Prostate gland (tissue), 2 donors: ENCODE data around the gene OLIG3. TPM values are rescaled to one million over a fixed set of nuclear protein-coding genes. Genes with fewer than 3 reads are reported as not detected.

ENCODE experiments used
- DNase-seq: peaks from one replicate; pipeline ENCODE4 v3.0.0-alpha.2; 2019; ENCODE audit warnings: low spot score
- H3K27ac ChIP-seq, 2 donors: fragments of 200-600 bp; sonication (generic); 2 replicates each; pipeline ENCODE4 v1.5.1; 2017 to 2019
- H3K27me3 ChIP-seq: fragments of 200-600 bp; sonication (generic); replicated peaks from 2 replicates; pipeline ENCODE4 v1.5.1; 2019; ENCODE audit not compliant: insufficient read depth
- H3K36me3 ChIP-seq, 2 donors: fragments of 200-600 bp; sonication (generic); 1 replicate in 1 of 2; 2 replicates in 1 of 2; pipeline versions ENCODE4 v1.5.1 to v1.8.1; 2017 to 2019
- H3K4me1 ChIP-seq: fragments of 200-600 bp; sonication (generic); replicated peaks from 2 replicates; pipeline ENCODE4 v1.5.1; 2019
- H3K4me3 ChIP-seq, 2 donors: fragments of 200-600 bp; sonication (generic); 2 replicates each; pipeline ENCODE4 v1.5.1; 2017 to 2019
- H3K9me3 ChIP-seq: fragments of 200-600 bp; sonication (generic); 2 replicates; pipeline ENCODE4 v1.5.1; 2017
- CTCF ChIP-seq, 4 experiments: fragments of 200-600 bp in 2 of 4; fragments of 450-650 bp in 2 of 4; sonication (generic) in 2 of 4; IDR thresholded peaks; 1 replicate in 3 of 4; 2 replicates in 1 of 4; pipeline ENCODE4 v1.5.1; 2016 to 2019; ENCODE audit warnings: antibody characterized with exemption in 4 of 4, mild to moderate bottlenecking in 2 of 4, moderate library complexity in 2 of 4
- POLR2A ChIP-seq: fragments of 450-650 bp; IDR thresholded peaks from one replicate; pipeline ENCODE4 v1.6.1; 2016; ENCODE audit warnings: antibody characterized with exemption, mild to moderate bottlenecking
- POLR2AphosphoS5 ChIP-seq: sonication (generic); formaldehyde crosslinking; IDR thresholded peaks from one replicate; pipeline ENCODE4 v1.6.1; 2017; ENCODE audit warnings: antibody characterized with exemption
- WGBS: methylation state at CpG from one replicate; pipeline ENCODE4 v1.1.5; 2018; 5-methylcytosine and 5-hydroxymethylcytosine counted together
- intact Hi-C: fragments of 100-400 bp; cut with DNase I; formaldehyde crosslinking; loops from one replicate; pipeline ENCODE4 v1.14.2; 2022
- total RNA-seq, 2 donors: library from RNA; depleted of rRNA; stranded (reverse); fragments of >200 nt; gene quantifications; one replicate each; pipeline ENCODE4 v1.1.0, GENCODE V29; 2016

OLIG3 gene
- total RNA-seq, 2 donors from 2014 or later = not detected

GRCh38 chr6:137512757-137513605 is 18.8 kb upstream of the OLIG3 start:
- no peak for DNase-seq
- H3K9me3 ChIP-seq = no peaks in the 10 kb centered on the region
- H3K27ac ChIP-seq = no peak overlapping the region
- no peaks in the 10 kb centered on the region for H3K36me3 ChIP-seq
- H3K4me3 ChIP-seq = no peak overlapping the region
- intact Hi-C loops = no loop called here
- peaks cover 17% of the 10 kb centered on the region for H3K27me3 ChIP-seq
- WGBS = 25% methylated on average over 14 of the region's 14 CpGs
- no peak for TF ChIP-seq CTCF (IDR thresholded peaks at IDR 0.05)
- TF ChIP-seq POLR2AphosphoS5 = no peak
- TF ChIP-seq POLR2A = no peak
- no peaks in the 10 kb centered on the region for H3K4me1 ChIP-seq

- TF ChIP-seq POLR2A = no peak
- no peak for TF ChIP-seq POLR2AphosphoS5
- no peak for TF ChIP-seq CTCF (IDR thresholded peaks at IDR 0.05)
- intact Hi-C loops = no loop called here
- Histone ChIP-seq H3K27ac (no peak overlapping the region), H3K4me1 (no peaks in the 10 kb centered on the region), H3K4me3 (no peak overlapping the region), H3K27me3 (peaks cover 17% of the 10 kb centered on the region), H3K9me3 (no peaks in the 10 kb centered on the region), H3K36me3 (no peaks in the 10 kb centered on the region)
- no peak for DNase-seq
- 83% methylated on average over 2 of the region's 2 CpGs for WGBS
These were observed 16.7 kb upstream of the OLIG3 start for GRCh38 chr6:137510923-137511322.

GRCh38 chr6:137498481-137499190 is 4.4 kb upstream of the OLIG3 start:
- Histone ChIP-seq H3K9me3 (no peaks in the 10 kb centered on the region), H3K4me3 (no peak overlapping the region), H3K27me3 (peaks cover 44% of the 10 kb centered on the region), H3K36me3 (no peaks in the 10 kb centered on the region), H3K27ac (no peak overlapping the region), H3K4me1 (peaks cover 4% of the 10 kb centered on the region)
- DNase-seq = no peak
- intact Hi-C loops = no loop called here
- WGBS = 20% methylated on average over 11 of the region's 11 CpGs
- TF ChIP-seq POLR2A = no peak
- no peak for TF ChIP-seq POLR2AphosphoS5
- no peak for TF ChIP-seq CTCF (IDR thresholded peaks at IDR 0.05)

GRCh38 chr6:137497721-137498463 is 3.7 kb upstream of the OLIG3 start:
- Histone ChIP-seq H3K27me3 (peaks cover 52% of the 10 kb centered on the region), H3K27ac (no peak overlapping the region), H3K4me1 (peaks cover 4% of the 10 kb centered on the region), H3K4me3 (no peak overlapping the region), H3K36me3 (no peaks in the 10 kb centered on the region), H3K9me3 (no peaks in the 10 kb centered on the region)
- WGBS = 10% methylated on average over 25 of the region's 60 CpGs
- intact Hi-C loops = no loop called here
- TF ChIP-seq POLR2AphosphoS5 = no peak
- DNase-seq = no peak
